Jurkat, Clone E6-1 (cell line): ENCODE data around the gene PAF1.
"Not testable (repeated sequence)": the region's sequence is repeated elsewhere in the genome, so short reads cannot be mapped to it uniquely, and the experiment has no call there.

Source experiments
- DNase-seq: peaks from one replicate; pipeline ENCODE4 v3.0.0-alpha.2; 2011; ENCODE audit warnings: low read depth, low spot score
- H3K4me3 ChIP-seq: 2 replicates; pipeline ENCODE4 v1.5.1; 2011; ENCODE audit warnings: mild to moderate bottlenecking, low read length, control low read depth, moderate library complexity

PAF1 gene

GRCh38 chr19:39363901-39364457 is 26.9 kb downstream of the PAF1 start:
- no peak overlapping the region for H3K4me3 ChIP-seq
- no peak for DNase-seq

GRCh38 chr19:39362682-39363657 is 27.9 kb downstream of the PAF1 start:
- no peak for DNase-seq
- H3K4me3 ChIP-seq, result no peak overlapping the region

DNA sequence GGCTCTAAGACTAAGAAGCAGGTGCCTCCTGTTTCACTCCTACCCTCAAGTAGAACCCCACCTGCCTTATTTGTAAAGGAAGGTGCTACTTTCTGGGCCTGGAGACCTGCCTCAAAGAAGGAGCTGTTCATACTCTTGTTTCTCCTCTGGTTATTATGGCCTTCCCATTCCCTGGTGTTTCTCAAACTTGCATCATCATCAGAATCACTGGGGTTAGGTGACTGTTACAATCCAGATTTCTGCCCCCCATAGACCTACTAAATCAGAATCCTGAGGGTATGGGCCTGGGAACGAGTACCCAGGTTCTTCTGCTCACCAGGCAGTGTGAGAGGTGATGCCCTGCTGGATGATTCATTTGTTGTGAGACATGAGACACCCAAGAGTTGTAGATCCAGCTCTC is 30.3 kb downstream of the PAF1 start:
- no peak overlapping the region for H3K4me3 ChIP-seq
- no peak for DNase-seq

DNA sequence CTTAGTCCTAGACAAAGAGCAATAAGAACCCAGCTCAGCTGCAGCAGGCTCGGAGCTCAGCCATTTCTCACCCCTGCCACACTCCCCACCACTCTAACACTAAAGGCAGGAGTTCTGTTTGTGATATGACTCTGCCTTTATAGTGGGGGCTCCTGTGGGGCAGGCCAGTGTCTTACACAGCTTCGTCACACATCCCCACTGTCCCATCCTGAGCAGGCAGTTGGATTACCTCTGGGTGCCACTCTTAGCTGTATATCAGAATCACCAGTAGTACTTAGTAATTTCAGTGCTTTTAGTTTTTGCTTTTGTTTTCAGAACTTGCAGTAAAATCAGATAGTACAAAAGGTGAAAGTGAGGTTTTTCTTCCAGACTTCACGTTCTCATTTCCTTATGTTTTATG is 31.9 kb downstream of the PAF1 start:
- no peak overlapping the region for H3K4me3 ChIP-seq
- no peak for DNase-seq

- H3K4me3 ChIP-seq, result no peak overlapping the region
- no peak for DNase-seq
Measured at GRCh38 chr19:39356647-39357046, 34.3 kb downstream of the PAF1 start.

DNA sequence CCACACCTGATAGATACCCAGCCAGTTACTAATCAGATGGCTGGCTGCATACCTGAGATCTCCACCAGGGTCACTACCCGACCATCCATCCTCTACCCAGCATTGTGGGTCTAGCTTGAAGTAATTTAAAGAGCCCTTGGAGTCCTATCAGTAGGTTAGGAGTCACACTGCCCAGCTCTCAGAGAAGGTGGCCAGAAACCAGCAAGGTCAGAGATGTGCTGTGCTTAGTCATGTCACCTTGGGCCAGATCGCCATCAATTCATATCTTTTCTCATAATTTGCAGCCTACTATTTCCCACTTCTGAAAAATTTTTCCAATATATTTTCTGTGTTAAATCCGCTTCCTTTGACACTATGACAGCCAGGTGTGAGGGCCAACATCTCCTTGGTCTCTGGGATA is 34.8 kb downstream of the PAF1 start:
- no peak for DNase-seq
- H3K4me3 ChIP-seq, result no peak overlapping the region

DNA sequence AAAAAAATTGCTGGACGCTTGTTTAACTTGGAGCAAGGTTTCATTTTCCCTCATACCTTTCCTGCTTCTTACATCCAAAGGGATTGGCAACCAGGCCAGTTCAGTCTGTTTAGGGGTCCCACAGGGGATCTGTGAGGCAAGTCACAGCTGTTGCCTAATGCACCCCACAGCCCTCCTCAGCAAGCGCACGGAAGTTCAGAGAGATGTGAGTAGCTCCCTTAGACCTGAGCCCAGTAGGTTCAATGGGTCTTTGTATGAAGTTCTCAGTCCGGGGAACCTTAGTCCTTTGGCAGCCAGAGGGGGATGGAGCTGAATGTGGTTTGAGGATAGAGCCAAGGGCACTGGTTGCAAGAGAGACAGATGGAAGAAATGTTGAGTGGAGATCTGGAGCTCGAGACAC is 35.7 kb downstream of the PAF1 start:
- H3K4me3 ChIP-seq, result no peak overlapping the region
- no peak for DNase-seq

DNA sequence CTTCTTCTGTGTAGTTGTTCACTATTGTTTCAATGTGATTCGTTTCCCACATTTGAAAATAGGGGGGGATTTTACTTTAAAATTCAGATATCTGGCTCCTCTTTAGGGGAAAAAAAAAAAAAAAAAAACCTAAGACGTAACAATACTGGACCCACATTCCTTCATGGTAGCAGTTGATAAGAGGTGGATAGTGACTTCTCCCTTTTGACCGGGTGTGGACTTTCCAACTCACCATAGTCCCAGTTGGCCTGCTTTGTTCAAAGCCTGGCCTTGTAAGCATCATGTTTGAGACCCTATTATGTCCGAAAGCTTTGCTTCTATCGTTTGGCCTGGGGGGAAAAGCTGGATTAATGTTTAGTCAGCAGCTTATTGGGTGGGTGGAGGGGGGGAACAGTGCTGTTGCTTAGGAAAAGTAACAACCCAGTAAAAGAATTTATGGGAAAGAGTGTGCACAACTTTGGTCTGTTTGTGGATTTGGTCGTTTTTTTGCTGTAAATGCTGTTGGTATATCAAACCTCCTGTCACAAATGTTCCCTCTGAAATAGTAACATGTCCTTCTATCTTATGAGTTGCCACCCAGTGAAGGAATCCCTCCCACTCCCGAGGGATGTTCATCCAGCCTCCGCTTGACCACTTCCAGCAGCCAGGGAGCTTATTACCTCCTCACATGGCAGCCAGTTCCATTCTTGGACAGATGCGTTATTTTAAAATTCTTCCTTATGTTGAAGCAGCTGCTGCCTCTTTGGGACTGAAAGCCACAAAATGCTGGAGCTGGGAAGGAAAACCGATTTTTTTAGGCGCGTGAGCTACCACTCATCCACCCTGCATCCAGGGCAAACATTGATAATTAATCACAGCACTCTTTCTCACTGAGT is 38.3 kb downstream of the PAF1 start:
- no peak overlapping the region for H3K4me3 ChIP-seq
- no peak for DNase-seq

DNA sequence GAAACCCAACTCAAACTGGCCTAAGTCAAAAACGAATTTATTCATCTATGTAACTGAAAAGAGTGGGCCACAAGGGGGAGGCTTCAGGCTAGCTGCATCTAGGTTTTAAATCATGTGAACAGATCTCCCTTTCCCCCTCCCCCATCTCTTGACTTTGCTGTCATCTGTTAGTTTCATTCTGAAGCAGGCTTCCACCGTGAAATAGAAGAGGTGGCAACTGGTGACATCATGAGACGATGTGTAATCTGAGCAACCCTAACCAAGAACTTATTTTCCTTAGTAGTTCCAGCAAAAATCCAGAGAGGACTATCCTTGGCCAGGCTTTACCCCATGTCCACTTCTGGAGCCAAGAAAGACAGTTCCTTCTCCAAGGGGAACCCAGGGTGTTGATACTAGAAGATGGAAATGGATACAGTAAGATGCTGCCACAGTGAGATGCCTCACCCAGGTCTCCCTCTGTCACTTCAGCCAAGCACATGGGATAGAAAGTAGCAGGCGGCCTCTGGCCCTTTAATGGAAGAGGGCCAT is 39.3 kb downstream of the PAF1 start:
- peak; percentile 60 for DNase-seq
- H3K4me3 ChIP-seq, result no peak overlapping the region

DNA sequence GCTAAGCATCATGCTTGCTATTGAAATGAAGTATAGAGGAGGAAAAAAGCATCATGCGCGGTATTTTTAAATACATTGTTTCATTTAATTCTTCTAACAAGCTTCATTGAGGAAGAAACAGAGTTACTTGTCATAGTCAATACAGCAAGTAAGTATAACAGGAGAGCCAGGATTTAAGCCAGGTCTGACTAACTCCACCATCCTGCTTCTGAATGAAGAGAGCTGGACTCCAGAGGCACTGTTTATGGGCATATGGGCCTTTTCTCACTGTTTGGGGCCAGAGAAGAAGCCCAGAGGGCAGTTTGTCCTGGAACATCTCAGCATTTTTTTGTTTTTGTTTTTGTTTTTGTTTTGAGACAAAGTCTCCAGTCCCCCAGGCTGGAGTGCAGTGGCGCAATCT is 40.8 kb downstream of the PAF1 start:
- DNase-seq, result no peak
- no peak overlapping the region for H3K4me3 ChIP-seq

GRCh38 chr19:39349326-39349725 is 41.6 kb downstream of the PAF1 start:
- no peak for DNase-seq
- no peak overlapping the region for H3K4me3 ChIP-seq

DNA sequence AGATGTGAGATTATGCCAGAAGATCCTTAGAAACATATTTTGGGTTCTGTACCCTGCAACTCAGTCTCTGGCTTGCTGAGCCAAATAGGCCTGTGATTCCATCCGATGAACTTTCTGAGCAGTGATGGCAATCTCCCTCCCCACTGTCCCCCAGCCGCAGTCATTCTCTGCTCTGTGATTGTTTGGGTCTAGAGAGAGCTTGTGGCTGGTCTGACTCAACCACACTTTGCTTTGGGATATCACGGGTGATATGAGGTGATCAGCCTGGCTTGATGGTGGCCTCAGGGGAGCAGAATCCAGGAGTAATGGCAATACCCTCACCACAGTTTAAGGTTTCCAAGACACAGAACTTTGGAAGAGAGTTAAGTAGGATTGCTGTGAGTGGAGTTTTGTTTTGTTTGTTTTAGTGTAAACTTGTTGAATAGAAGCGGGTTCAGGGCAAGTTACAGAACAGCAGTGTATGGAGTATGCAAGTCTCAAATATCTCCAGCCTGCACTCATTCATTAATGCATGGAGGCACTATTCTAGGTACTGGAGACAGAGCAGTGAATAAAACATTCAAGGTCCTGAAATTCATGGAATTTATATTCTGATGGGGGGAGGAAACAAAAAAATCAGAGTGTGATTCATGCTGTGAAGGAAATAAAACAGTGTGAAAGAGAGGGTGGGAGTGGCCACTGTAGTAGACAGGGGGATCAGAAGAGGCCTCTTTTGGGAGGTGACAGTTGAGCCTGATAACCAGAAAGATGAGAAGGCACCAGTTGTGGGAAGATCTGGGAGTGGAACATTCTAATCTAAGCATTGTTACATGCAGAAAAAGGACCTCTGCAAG is 43.4 kb downstream of the PAF1 start:
- H3K4me3 ChIP-seq, result no peak overlapping the region
- no peak for DNase-seq

DNA sequence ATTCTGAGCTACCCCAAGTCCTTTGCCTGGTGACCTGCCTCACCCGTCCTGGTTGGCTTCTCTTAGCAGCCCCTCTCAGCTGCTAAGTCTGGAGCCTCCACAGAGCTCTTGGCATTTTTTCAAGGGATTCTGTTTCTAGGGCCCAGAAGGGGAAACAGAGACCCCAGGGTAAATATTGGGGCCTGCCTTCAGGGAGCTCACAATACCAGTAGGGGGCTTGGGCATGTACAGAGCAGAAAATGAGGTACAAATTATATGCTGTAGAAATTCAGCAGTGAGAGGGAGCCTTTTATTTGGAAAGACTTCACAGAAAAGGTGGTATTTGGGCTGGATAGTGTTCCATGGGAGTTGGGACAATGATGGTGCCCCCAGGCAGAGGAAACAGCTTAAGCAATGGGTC is 45.0 kb downstream of the PAF1 start:
- DNase-seq, result no peak
- H3K4me3 ChIP-seq, result no peak overlapping the region

DNA sequence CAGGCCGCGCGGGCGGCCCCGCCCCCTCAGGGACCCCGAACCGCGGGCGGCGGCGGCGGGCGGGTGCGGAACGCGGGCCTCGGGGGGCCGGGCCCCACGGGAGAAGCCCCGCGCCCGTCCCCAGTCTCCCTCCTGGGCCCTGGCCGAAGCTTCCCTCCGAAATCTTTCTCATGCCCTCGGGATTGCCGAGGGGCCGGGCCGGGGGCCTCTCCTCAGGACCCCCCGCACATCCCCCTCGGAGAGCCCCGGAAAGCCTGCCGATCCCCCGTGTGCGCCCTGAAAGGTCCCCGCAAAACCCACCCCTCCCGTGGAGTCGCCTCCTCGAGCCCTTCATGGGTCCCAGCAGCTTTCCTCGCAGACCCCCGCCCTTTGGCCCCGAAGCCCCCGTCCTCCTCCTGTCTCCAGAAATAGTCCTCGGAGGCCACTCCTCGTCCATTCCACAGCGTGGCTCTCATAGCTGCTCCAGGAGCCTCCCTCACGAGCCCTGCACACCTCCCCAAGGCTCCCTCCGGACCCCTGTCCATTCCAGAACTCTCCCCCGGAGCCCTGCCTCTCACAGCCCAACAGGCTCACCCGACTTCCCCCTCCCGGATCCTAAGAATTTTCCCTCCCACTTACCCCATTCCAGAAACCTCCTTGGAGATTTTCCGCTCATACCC is 48.1 kb downstream of the PAF1 start:
- no peak for DNase-seq

GRCh38 chr19:39341719-39342604 is 48.9 kb downstream of the PAF1 start, which contains the start of gene SAMD4B:
SAMD4B (plus strand) TSS chr19:39342421; CDS start chr19:39356894, 14,473 bp downstream.
- peak; percentile 97 for DNase-seq
- H3K4me3 ChIP-seq, result peak within 1 kb of the TSS; percentile 96

More for the DNA sequence above, 48.1 kb downstream of the PAF1 start:
- H3K4me3 ChIP-seq, result peak overlapping the region; percentile 73

DNA sequence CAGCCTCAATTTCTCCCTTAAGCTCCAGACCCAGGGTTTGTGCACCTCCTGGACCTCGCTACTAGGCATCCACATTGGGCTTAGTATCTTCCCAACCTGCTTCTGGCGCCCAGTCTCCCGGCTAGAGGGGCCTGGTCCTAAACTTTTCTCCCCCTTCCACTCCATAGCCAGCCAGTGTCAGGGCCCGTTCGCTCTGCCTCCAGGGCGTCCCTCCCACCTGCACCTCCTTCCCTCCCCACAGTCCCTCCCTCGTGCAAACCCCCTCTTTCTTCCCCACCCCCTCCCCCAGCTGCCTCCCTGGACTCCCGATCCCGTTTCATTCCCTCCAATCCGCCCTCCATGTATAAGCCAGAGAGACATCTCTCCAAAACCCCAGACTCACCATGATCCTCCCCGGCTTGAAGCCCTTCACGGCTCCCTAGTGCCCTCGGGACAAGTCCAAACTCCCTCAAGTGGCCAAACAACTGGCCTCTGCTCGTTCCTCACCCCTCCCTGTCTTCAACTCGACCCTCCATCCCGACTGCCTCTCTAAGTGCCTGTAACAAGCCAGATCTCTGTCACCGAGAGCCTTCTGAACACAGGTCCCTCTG is 49.7 kb downstream of the PAF1 start:
- peak overlapping the region; percentile 96 for H3K4me3 ChIP-seq
- DNase-seq, result no peak

GRCh38 chr19:39340156-39340555 is 50.8 kb downstream of the PAF1 start:
- not testable (repeated sequence) for DNase-seq, H3K4me3 ChIP-seq
